Left hindlimb (tissue), 1 donor: ENCODE measurements around the gene SCUBE3.

Source experiments
- DNase-seq: peaks from one replicate; pipeline ENCODE4 v3.0.0-alpha.2; 2018

The SCUBE3 gene

GRCh38 chr6:35213824-35214756 lies at the start of gene SCUBE3:
Gene SCUBE3, plus strand, starts transcription at chr6:35213956. Its CDS starts 463 bp downstream, at chr6:35214419.
- peak; percentile 75 for DNase-seq

GRCh38 chr6:35164277-35164676 lies 49.5 kb upstream of the SCUBE3 start:
- no peak for DNase-seq

- no peak for DNase-seq
These were observed 48.9 kb upstream of the SCUBE3 start for GRCh38 chr6:35164868-35165267.

GRCh38 chr6:35165630-35166071 lies 48.1 kb upstream of the SCUBE3 start:
- no peak for DNase-seq

- DNase-seq = no peak
These were observed 47.6 kb upstream of the SCUBE3 start for GRCh38 chr6:35166116-35166515.

GRCh38 chr6:35166520-35166919 lies 47.2 kb upstream of the SCUBE3 start:
- no peak for DNase-seq

GRCh38 chr6:35167505-35167904 lies 46.3 kb upstream of the SCUBE3 start:
- no peak for DNase-seq

GRCh38 chr6:35168461-35168861 lies 45.3 kb upstream of the SCUBE3 start:
- no peak for DNase-seq

- DNase-seq = no peak
These were observed 43.6 kb upstream of the SCUBE3 start for GRCh38 chr6:35170166-35170565.

- no peak for DNase-seq
These were observed 42.9 kb upstream of the SCUBE3 start for GRCh38 chr6:35170891-35171290.

- no peak for DNase-seq
These were observed 40.7 kb upstream of the SCUBE3 start for GRCh38 chr6:35173044-35173426.

GRCh38 chr6:35173427-35174087 lies 40.2 kb upstream of the SCUBE3 start:
- DNase-seq = peak; percentile 67

- DNase-seq = no peak
These were observed 39.7 kb upstream of the SCUBE3 start for GRCh38 chr6:35174088-35174434.

GRCh38 chr6:35174501-35174900 lies 39.3 kb upstream of the SCUBE3 start:
- no peak for DNase-seq

GRCh38 chr6:35176301-35177024 lies 37.3 kb upstream of the SCUBE3 start:
- DNase-seq = no peak

GRCh38 chr6:35177157-35177556 lies 36.6 kb upstream of the SCUBE3 start:
- DNase-seq = no peak

- no peak for DNase-seq
These were observed 36.2 kb upstream of the SCUBE3 start for GRCh38 chr6:35177596-35177995.

GRCh38 chr6:35178012-35178411 lies 35.7 kb upstream of the SCUBE3 start:
- no peak for DNase-seq

- DNase-seq = no peak
These were observed 34.6 kb upstream of the SCUBE3 start for GRCh38 chr6:35178932-35179832.

GRCh38 chr6:35179901-35180535 lies 33.7 kb upstream of the SCUBE3 start:
- DNase-seq = no peak

GRCh38 chr6:35181308-35181932 lies 32.3 kb upstream of the SCUBE3 start:
- peak; percentile 46 for DNase-seq
